WERI-Rb-1 (cell line): ENCODE measurements around the gene MKRN2.
A peak's percentile ranks its signal among the peaks of the same experiment; 100 is the strongest.
"Not testable (repeated sequence)": the region's sequence is repeated elsewhere in the genome, so short reads cannot be mapped to it uniquely, and the experiment has no call there.

ENCODE experiments used
- DNase-seq: peaks from one replicate; pipeline ENCODE4 v3.0.0-alpha.2; 2020
- H3K27ac ChIP-seq: fragments of 250-450 bp; sonication (Bioruptor Pico); 2 replicates; pipeline ENCODE4 v1.5.1; 2020; ENCODE audit warnings: mild to moderate bottlenecking, moderate library complexity
- H3K27me3 ChIP-seq: fragments of 250-450 bp; sonication (Bioruptor Pico); 2 replicates; pipeline ENCODE4 v1.5.1; 2021; ENCODE audit warnings: mild to moderate bottlenecking, low read depth, moderate library complexity; ENCODE audit not compliant: insufficient read depth, severe bottlenecking
- H3K36me3 ChIP-seq: fragments of 250-450 bp; sonication (Bioruptor Pico); 2 replicates; pipeline ENCODE4 v1.5.1; 2020; ENCODE audit warnings: mild to moderate bottlenecking, moderate library complexity
- H3K4me3 ChIP-seq: 2 replicates; pipeline ENCODE4 v1.5.1; 2011; ENCODE audit warnings: low read depth, mild to moderate bottlenecking, control low read depth, low read length
- H3K9me3 ChIP-seq: fragments of 250-450 bp; sonication (Bioruptor Pico); 2 replicates; pipeline ENCODE4 v1.5.1; 2021; ENCODE audit warnings: mild to moderate bottlenecking, moderate library complexity; ENCODE audit not compliant: severe bottlenecking
- TF ChIP-seq, protein P1 (sequence below): IDR thresholded peaks from 2 replicates; pipeline ENCODE4 v1.5.1; 2011; ENCODE audit warnings: low read depth, mild to moderate bottlenecking, control low read depth, inconsistent platforms, low read length

MKRN2 gene

GRCh38 chr3:12522721-12523120, 34.2 kb upstream of the MKRN2 start:
- H3K27ac ChIP-seq = no peak overlapping the region
- peaks cover 6% of the 10 kb centered on the region for H3K36me3 ChIP-seq
- TF ChIP-seq, protein P1, sequence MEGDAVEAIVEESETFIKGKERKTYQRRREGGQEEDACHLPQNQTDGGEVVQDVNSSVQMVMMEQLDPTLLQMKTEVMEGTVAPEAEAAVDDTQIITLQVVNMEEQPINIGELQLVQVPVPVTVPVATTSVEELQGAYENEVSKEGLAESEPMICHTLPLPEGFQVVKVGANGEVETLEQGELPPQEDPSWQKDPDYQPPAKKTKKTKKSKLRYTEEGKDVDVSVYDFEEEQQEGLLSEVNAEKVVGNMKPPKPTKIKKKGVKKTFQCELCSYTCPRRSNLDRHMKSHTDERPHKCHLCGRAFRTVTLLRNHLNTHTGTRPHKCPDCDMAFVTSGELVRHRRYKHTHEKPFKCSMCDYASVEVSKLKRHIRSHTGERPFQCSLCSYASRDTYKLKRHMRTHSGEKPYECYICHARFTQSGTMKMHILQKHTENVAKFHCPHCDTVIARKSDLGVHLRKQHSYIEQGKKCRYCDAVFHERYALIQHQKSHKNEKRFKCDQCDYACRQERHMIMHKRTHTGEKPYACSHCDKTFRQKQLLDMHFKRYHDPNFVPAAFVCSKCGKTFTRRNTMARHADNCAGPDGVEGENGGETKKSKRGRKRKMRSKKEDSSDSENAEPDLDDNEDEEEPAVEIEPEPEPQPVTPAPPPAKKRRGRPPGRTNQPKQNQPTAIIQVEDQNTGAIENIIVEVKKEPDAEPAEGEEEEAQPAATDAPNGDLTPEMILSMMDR = no peak
- H3K4me3 ChIP-seq = no peak overlapping the region
- H3K9me3 ChIP-seq = no peaks in the 10 kb centered on the region
- no peak for DNase-seq
- H3K27me3 ChIP-seq = no peaks in the 10 kb centered on the region

DNA sequence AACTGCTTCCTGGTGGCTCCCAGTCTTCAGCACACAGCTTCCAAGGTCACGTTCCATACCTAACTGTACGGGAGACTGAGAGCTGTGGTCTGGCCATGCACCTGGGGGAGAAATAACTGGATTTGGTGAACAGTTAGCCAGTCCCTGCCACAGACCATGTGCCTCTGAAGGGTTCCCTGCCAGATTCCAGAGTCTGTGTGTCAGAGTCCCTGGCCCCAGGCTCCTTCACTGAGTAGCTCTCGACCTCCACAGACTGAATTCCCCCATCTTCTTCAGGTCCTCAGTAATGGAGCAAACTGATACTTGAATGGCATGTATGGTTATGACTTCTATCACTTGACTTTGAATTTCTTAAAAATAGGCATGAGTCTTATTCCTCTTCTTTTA, 29.1 kb upstream of the MKRN2 start:
- Histone ChIP-seq H3K4me3 (no peak overlapping the region), H3K27ac (no peak overlapping the region), H3K9me3 (no peaks in the 10 kb centered on the region), H3K27me3 (no peaks in the 10 kb centered on the region), H3K36me3 (peaks cover 12% of the 10 kb centered on the region; the same call in 1 of the 2 replicates)
- TF ChIP-seq, protein P1 = no peak
- no peak for DNase-seq

GRCh38 chr3:12532182-12532581, 24.7 kb upstream of the MKRN2 start:
- DNase-seq = no peak
- Histone ChIP-seq H3K27ac (no peak overlapping the region), H3K9me3 (no peaks in the 10 kb centered on the region), H3K27me3 (no peaks in the 10 kb centered on the region), H3K36me3 (peaks cover 12% of the 10 kb centered on the region; the same call in 1 of the 2 replicates), H3K4me3 (no peak overlapping the region)
- TF ChIP-seq, protein P1 = no peak

GRCh38 chr3:12536423-12536822, 20.5 kb upstream of the MKRN2 start:
- no peak overlapping the region for H3K4me3 ChIP-seq
- TF ChIP-seq, protein P1 = peak; percentile 20; the same call in 1 of the 2 replicates
- H3K27me3 ChIP-seq = no peaks in the 10 kb centered on the region
- no peaks in the 10 kb centered on the region for H3K36me3 ChIP-seq
- DNase-seq = no peak
- no peak overlapping the region for H3K27ac ChIP-seq
- H3K9me3 ChIP-seq = no peaks in the 10 kb centered on the region

GRCh38 chr3:12541625-12542024, 15.3 kb upstream of the MKRN2 start:
- TF ChIP-seq, protein P1 = peak; percentile 84

GRCh38 chr3:12543497-12543896, 13.4 kb upstream of the MKRN2 start:
- not testable (repeated sequence) for H3K36me3 ChIP-seq, H3K27me3 ChIP-seq, H3K27ac ChIP-seq, H3K9me3 ChIP-seq, H3K4me3 ChIP-seq, DNase-seq

More at GRCh38 chr3:12541625-12542024, 15.3 kb upstream of the MKRN2 start:
- Histone ChIP-seq H3K36me3 (no peaks in the 10 kb centered on the region), H3K9me3 (no peaks in the 10 kb centered on the region), H3K27ac (no peak overlapping the region), H3K4me3 (no peak overlapping the region), H3K27me3 (no peaks in the 10 kb centered on the region)
- peak; percentile 65 for DNase-seq
